Spleen (tissue), 7 donors: ENCODE results near the gene TREX2.

Experiments used
- CTCF ChIP-seq, 11 experiments: fragments of 200-600 bp in 7 of 11; fragments of 450-650 bp in 4 of 11; sonication (generic) in 4 of 11; IDR thresholded peaks in 8 of 11; conservative IDR thresholded peaks in 3 of 11; 1 replicate in 7 of 11; 2 replicates in 4 of 11; pipeline versions ENCODE4 v1.4.0 to v1.8.0; 2016 to 2021; ENCODE audit warnings: antibody characterized with exemption in 11 of 11, inconsistent platforms in 4 of 11, mild to moderate bottlenecking in 1 of 11
- POLR2A ChIP-seq, 3 donors: fragments of 450-650 bp; IDR thresholded peaks; one replicate each; pipeline ENCODE4 v1.5.1; 2017; ENCODE audit warnings: antibody characterized with exemption in 3 of 3, mild to moderate bottlenecking in 1 of 3
- POLR2AphosphoS5 ChIP-seq, 3 donors: sonication (generic); formaldehyde crosslinking; IDR thresholded peaks; one replicate each; pipeline ENCODE4 v1.5.1; 2017; ENCODE audit warnings: antibody characterized with exemption in 3 of 3
- donor health status: DM: no; HTN: no; CAD: no; lungs with moderate emphysema.
- donor health status: DM: no; HTN: no; CAD: no.
- donor health status: DM: no; HTN: no; CAD: no.

- TF ChIP-seq CTCF (IDR thresholded peaks at IDR 0.05 in 8 of 11, conservative IDR thresholded peaks at IDR 0.05 in 3 of 11) = no peak
- no peak for TF ChIP-seq POLR2A (IDR thresholded peaks at IDR 0.05)
- TF ChIP-seq POLR2AphosphoS5 (IDR thresholded peaks at IDR 0.05) = peak in 1 of 3 donors; percentile 32
Observed at GRCh38 chrX:153441981-153442380, 3.9 kb downstream of the TREX2 start.
